OCI-LY3 (cell line): Measurements from ENCODE around the gene CHSY3.

Experiments
- H2AFZ ChIP-seq: fragments of 200-600, 300-600 bp; shearing (Covaris generic); 2 replicates; pipeline ENCODE4 v1.6.0; 2014; ENCODE audit warnings: antibody characterized with exemption, low read depth, low read length
- H3K27ac ChIP-seq: fragments of 200-600, 300-600 bp; sonication (generic); 2 replicates; pipeline ENCODE4 v1.5.1; 2014; ENCODE audit warnings: mild to moderate bottlenecking, low read length, moderate library complexity, mixed read lengths
- H3K27me3 ChIP-seq: fragments of 200-600, 300-600 bp; sonication (generic); 2 replicates; pipeline ENCODE4 v1.6.1; 2014; ENCODE audit warnings: low read depth, low read length, mixed read lengths
- H3K36me3 ChIP-seq: fragments of 200-600, 300-600 bp; sonication (generic); replicated peaks from 2 replicates; pipeline ENCODE3; 2014; ENCODE audit warnings: low read depth, low read length, mixed read lengths
- H3K4me1 ChIP-seq: fragments of 300-600, 200-600 bp; sonication (generic); 2 replicates; pipeline ENCODE4 v1.6.1; 2014; ENCODE audit warnings: low read length, mixed read lengths
- H3K4me2 ChIP-seq: fragments of 200-600, 300-600 bp; sonication (generic); 2 replicates; pipeline ENCODE4 v1.6.1; 2014; ENCODE audit warnings: low read length, mixed read lengths
- H3K4me3 ChIP-seq: fragments of 300-600, 200-600 bp; sonication (generic); 2 replicates; pipeline ENCODE4 v1.5.1; 2014; ENCODE audit warnings: antibody characterized with exemption, mild to moderate bottlenecking, low read length, moderate library complexity
- H3K79me2 ChIP-seq: fragments of 300-600, 200-600 bp; shearing (Covaris generic); 2 replicates; pipeline ENCODE4 v1.6.1; 2014; ENCODE audit warnings: mild to moderate bottlenecking, low read length, mixed read lengths
- H3K9ac ChIP-seq: fragments of 300-600, 200-600 bp; shearing (Covaris generic); 2 replicates; pipeline ENCODE4 v1.6.0; 2014; ENCODE audit warnings: mild to moderate bottlenecking, low read length, moderate library complexity
- H3K9me3 ChIP-seq: fragments of 200-600, 300-600 bp; shearing (Covaris generic); 2 replicates; pipeline ENCODE4 v1.6.1; 2014; ENCODE audit warnings: low read length, mixed read lengths; ENCODE audit not compliant: insufficient read depth
- H4K20me1 ChIP-seq: fragments of 200-600, 300-600 bp; sonication (generic); 2 replicates; pipeline ENCODE4 v1.6.1; 2016; ENCODE audit warnings: low read length, mixed read lengths; ENCODE audit not compliant: insufficient read depth
- CTCF ChIP-seq: fragments of 200-600, 300-600 bp; sonication (generic); IDR thresholded peaks from 2 replicates; pipeline ENCODE4 v1.5.1; 2014; ENCODE audit warnings: antibody characterized with exemption, low read length, low read depth
- EZH2phosphoT487 ChIP-seq: fragments of 200-600 bp; shearing (Covaris generic); IDR thresholded peaks from 2 replicates; pipeline ENCODE4 v1.6.1; 2018; ENCODE audit warnings: antibody characterized with exemption, mixed run types, low read depth

Gene CHSY3

GRCh38 chr5:129945774-129946270, 41.6 kb downstream of the CHSY3 start:
- Histone ChIP-seq H3K27ac (no peak overlapping the region), H3K4me1 (no peaks in the 10 kb centered on the region), H2AFZ (no peak overlapping the region), H3K4me2 (no peak overlapping the region), H3K79me2 (no peaks in the 10 kb centered on the region), H3K27me3 (no peaks in the 10 kb centered on the region), H3K9ac (no peak overlapping the region), H3K9me3 (no peaks in the 10 kb centered on the region), H3K36me3 (no peaks in the 10 kb centered on the region), H3K4me3 (no peak overlapping the region), H4K20me1 (no peaks in the 10 kb centered on the region)
- TF ChIP-seq CTCF (no peak), EZH2phosphoT487 (no peak)

- TF ChIP-seq EZH2phosphoT487 (no peak), CTCF (no peak)
- Histone ChIP-seq H3K79me2 (no peaks in the 10 kb centered on the region), H3K4me1 (no peaks in the 10 kb centered on the region), H3K9ac (no peak overlapping the region), H3K27me3 (no peaks in the 10 kb centered on the region), H3K4me2 (no peak overlapping the region), H2AFZ (no peak overlapping the region), H4K20me1 (no peaks in the 10 kb centered on the region), H3K9me3 (no peaks in the 10 kb centered on the region), H3K27ac (no peak overlapping the region), H3K4me3 (no peak overlapping the region), H3K36me3 (no peaks in the 10 kb centered on the region)
Measured at GRCh38 chr5:129951039-129951438, 46.8 kb downstream of the CHSY3 start.

GRCh38 chr5:129958581-129958980, 54.3 kb downstream of the CHSY3 start:
- H3K9me3 ChIP-seq = no peaks in the 10 kb centered on the region
- TF ChIP-seq EZH2phosphoT487 (no peak), CTCF (no peak)
- H3K27ac ChIP-seq = no peak overlapping the region
- no peak overlapping the region for H3K4me3 ChIP-seq
- no peaks in the 10 kb centered on the region for H3K36me3 ChIP-seq
- no peak overlapping the region for H2AFZ ChIP-seq
- no peaks in the 10 kb centered on the region for H4K20me1 ChIP-seq
- no peak overlapping the region for H3K9ac ChIP-seq
- no peaks in the 10 kb centered on the region for H3K27me3 ChIP-seq
- no peaks in the 10 kb centered on the region for H3K79me2 ChIP-seq
- H3K4me1 ChIP-seq = no peaks in the 10 kb centered on the region
- H3K4me2 ChIP-seq = no peak overlapping the region

- Histone ChIP-seq H3K79me2 (no peaks in the 10 kb centered on the region), H3K27ac (no peak overlapping the region), H4K20me1 (no peaks in the 10 kb centered on the region), H3K4me2 (no peak overlapping the region), H3K9me3 (no peaks in the 10 kb centered on the region), H3K4me1 (no peaks in the 10 kb centered on the region), H3K9ac (no peak overlapping the region), H3K4me3 (no peak overlapping the region), H3K36me3 (no peaks in the 10 kb centered on the region), H3K27me3 (no peaks in the 10 kb centered on the region), H2AFZ (no peak overlapping the region)
- TF ChIP-seq CTCF = no peak
- TF ChIP-seq EZH2phosphoT487 = no peak
Measured at GRCh38 chr5:129960831-129961230, 56.6 kb downstream of the CHSY3 start.
